Fibroblast of pulmonary artery (primary cell): ENCODE data around the gene NOS3.
"Not testable (repeated sequence)": the region's sequence is repeated elsewhere in the genome, so short reads cannot be mapped to it uniquely, and the experiment has no call there.

Experiments used
- DNase-seq: peaks from one replicate; pipeline ENCODE4 v3.0.0-alpha.2; 2010; ENCODE audit warnings: low read depth
- H3K4me3 ChIP-seq: replicated peaks from 2 replicates; pipeline ENCODE4 v1.5.1; 2011; ENCODE audit warnings: low read depth, mild to moderate bottlenecking, control low read depth, low read length, moderate library complexity
- TF ChIP-seq, protein P1 (sequence below): IDR thresholded peaks from 2 replicates; pipeline ENCODE4 v1.5.1; 2011; ENCODE audit warnings: mild to moderate bottlenecking, control low read depth, low read length, inconsistent platforms; ENCODE audit errors: missing control alignments

The NOS3 gene

DNA sequence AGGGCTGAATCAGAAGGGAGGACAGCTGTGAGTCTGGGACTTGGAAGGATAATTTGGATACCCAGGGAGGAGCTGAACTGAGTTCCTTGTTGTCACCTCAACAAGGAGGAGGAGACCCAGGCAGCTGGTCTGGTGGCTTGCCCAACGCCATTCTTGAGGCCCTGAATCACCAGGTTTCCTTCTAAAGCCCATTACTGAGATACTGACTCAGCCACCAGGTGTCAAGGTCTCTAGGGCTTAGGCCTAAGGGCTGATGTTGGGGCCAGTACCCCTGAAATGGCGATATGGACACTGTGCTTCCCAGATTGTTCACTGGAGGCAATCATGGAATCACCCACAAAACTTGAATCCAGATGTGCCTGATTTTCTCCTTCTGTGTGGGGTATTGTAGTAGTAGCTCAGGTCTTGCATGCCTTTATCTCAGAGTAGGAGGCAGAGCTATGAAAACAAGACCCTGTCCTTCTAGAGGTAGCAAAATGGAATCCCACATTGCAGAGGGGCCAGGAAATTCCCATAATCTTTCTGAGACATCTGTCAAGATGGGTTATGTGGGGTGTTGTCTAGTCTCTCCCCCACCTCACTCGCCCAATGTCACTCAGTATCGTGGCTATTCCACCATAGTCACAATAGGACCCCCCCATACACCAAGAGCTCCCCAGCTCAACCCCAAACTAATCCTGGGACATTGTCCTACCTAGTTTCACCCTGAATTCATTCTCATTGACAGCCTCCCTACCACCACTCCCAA lies 35.3 kb downstream of the NOS3 start:
- no peak overlapping the region for H3K4me3 ChIP-seq
- TF ChIP-seq, protein P1, sequence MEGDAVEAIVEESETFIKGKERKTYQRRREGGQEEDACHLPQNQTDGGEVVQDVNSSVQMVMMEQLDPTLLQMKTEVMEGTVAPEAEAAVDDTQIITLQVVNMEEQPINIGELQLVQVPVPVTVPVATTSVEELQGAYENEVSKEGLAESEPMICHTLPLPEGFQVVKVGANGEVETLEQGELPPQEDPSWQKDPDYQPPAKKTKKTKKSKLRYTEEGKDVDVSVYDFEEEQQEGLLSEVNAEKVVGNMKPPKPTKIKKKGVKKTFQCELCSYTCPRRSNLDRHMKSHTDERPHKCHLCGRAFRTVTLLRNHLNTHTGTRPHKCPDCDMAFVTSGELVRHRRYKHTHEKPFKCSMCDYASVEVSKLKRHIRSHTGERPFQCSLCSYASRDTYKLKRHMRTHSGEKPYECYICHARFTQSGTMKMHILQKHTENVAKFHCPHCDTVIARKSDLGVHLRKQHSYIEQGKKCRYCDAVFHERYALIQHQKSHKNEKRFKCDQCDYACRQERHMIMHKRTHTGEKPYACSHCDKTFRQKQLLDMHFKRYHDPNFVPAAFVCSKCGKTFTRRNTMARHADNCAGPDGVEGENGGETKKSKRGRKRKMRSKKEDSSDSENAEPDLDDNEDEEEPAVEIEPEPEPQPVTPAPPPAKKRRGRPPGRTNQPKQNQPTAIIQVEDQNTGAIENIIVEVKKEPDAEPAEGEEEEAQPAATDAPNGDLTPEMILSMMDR = no peak
- no peak for DNase-seq

DNA sequence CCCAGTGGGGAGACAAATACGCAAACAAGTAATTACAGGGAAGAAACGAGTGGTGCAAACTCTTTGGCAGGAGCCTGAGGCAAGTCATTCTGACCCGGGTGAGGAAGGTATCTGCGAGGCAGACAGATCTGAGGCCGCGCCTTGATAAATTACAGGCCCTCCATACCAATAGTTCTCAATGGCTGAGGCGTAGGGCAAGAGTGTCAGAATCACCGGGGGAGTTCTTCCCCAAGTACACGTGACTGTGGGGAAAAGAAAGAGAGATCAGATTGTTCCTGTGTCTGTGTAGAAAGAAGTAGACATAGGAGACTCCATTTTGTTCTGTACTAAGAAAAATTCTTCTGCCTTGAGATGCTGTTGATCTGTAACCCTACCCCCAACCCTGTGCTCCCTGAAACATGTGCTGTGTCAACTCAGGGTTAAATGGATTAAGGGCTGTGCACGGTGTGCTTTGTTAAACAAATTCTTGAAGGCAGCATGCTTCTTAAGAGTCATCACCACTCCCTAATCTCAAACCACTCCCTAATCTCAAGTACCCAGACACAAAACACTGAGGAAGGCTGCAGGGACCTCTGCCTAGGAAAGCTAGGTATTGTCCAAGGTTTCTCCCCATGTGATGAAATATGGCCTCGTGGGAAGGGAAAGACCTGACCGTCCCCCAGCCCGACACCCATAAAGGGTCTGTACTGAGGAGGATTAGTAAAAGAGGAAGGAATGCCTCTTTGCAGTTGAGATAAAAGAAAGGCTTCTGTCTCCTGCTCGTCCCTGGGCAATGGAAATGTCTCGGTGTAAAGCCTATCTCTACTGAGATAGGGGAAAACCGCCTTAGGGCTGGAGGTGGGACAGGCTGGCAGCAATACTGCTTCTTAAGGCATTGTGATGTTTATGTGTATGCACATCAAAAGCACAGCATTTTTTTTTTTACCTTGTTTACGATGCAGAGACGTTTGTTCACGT lies 36.2 kb downstream of the NOS3 start:
- DNase-seq, H3K4me3 ChIP-seq: not testable (repeated sequence)

DNA sequence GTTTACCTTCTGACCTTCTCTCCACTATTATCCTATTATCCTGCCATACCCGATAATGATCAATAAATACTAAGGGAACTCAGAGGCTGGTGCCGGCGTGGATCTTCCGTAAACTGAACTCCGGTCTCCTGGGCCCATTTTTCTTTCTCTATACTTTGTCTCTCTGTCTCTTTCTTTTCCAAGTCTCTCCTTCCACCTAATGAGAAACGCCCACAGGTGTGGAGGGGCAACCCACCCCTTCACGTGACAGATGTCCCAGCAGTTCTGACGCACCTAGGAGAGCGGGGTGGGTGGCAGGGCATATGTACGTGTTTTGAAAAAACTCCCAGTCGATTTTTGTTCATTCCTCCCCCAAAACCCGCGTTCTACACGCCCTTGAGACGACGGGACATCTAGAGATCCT lies 36.9 kb downstream of the NOS3 start:
- DNase-seq = not testable (repeated sequence)
- H3K4me3 ChIP-seq = peak overlapping the region; percentile 88

DNA sequence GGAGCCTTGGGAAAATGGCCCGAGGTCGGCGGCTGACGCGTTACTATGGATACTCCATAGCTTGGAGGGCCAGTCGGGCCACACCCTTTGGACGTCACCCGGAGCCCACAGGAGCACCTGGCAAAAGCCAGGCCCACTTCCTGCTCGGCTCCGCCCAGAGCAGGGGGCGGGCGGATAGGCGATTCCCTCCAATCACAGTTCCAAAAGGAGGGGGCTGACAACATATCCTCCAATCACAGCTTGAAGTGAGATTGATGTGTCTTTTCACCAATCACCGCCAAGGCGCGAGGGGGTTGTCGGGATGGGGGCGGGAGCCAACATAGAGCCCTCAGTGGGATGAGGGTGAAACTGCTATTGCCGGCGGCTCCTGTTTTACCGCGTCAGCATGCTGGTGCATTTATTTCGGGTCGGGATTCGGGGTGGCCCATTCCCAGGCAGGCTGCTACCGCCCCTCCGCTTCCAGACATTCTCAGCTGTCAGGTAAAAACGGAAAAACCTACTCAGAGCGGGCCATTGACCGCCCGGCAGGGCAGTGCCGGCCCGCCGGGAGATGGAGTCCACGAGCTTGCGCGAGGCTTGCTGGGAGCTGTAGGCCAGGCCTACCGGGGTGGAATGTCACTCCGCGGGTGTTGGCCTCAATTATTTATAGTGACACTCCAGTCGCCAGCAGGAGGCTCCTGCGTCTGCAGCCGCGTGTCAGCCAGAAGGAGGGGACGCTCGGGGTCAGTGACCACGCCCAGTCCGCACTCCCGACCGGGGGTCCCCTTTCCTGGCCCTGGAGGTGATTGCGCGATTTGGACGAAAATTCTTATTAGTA lies 37.5 kb downstream of the NOS3 start, which contains the start of gene ABCB8:
Gene ABCB8, plus strand, starts transcription at position 320 of the 817 bp plus-strand sequence. Its CDS starts 66 bp downstream, at position 386.
- TF ChIP-seq, protein P1 = peak; percentile 27
- H3K4me3 ChIP-seq = peak within 1 kb of the TSS; percentile 88
- peak; percentile 99 for DNase-seq

DNA sequence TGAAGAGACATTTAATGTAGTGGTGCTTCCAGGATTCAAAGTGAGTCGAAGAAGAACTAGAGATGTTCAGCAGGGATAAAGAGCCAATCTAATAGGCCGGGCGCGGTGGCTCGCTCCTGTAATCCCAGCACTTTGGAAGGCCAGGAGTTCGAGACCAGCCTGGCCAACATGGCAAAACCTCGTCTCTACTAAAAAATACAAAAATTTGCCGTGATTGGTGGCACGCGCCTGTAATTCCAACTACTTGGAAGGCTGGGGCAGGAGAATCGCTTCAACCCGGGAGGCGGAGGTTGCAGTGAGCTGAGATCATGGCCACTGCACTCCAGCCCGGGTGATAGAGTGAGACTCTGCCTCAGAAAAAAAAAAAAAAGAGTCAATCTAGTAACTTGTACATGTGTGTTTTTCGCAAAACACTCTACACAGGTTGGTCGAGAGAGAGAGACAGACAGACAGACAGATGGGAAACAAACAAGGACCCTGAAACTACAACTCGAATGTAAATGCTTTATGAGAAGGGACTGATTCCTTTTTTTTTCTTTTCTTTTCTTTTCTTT lies 38.2 kb downstream of the NOS3 start:
- DNase-seq = no peak
- peak overlapping the region; percentile 88 for H3K4me3 ChIP-seq
- TF ChIP-seq, protein P1 = no peak

DNA sequence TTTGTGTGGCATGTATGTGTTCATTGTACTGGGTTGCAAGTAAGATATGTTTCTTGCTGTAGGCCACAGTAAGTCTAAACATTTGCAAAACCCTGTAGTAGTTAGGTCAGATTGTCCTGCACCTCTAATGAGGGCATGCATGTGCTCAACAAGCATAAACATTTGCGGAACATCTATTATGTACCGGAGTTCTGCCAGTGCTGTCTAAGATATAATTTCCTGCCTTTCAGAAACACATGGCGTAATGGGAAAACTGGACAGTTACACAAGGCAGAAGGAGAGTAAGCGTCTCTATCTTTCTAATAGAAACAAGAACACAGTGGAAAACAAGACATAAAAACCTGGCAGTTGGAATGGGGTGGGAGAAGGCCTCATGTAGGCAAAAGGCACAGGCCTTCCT lies 40.2 kb downstream of the NOS3 start:
- TF ChIP-seq, protein P1 = no peak
- no peak for DNase-seq
- no peak overlapping the region for H3K4me3 ChIP-seq
